ENCODE data around the gene MGAT5. TPM values are rescaled to one million over a fixed set of nuclear protein-coding genes. Genes with fewer than 3 reads are reported as not detected.

MGAT5 gene
- total RNA-seq, 4 donors from 2014 or later, result 32.4 to 65.9 (median 46.6) TPM

DNA sequence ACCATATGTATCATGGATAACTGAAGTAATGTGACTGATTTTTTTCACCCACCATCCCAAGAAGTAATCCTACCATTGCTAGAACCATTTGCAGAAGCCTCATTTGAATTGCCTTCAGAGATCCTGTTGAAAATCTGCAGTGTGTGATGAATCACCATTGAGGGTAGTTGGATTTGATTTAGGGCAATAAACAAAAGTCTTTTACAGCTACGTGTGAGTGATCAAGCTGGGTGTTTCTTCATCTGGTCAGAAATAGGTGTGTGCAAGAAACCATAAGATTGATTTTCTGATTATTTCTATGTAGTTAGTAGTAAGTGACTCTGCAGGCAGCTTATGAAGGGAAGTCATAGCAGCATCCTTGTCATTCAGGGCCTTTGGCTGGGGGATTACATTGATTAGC lies 159.6 kb downstream of the MGAT5 start:
- ATAC-seq, result no peak
- TF ChIP-seq CTCF (IDR thresholded peaks at IDR 0.05) (no peak), POLR2A (IDR thresholded peaks at IDR 0.05) (no peak), EP300 (IDR thresholded peaks at IDR 0.05) (no peak), POLR2AphosphoS5 (IDR thresholded peaks at IDR 0.05) (no peak)
- Histone ChIP-seq H3K4me1 (peaks cover 0 to 29% (median 11%) of the 10 kb centered on the region in 3 donors), H3K27ac (no peak overlapping the region), H3K27me3 (no peaks in the 10 kb centered on the region), H3K4me3 (no peak overlapping the region), H3K36me3 (peaks cover 0 to 6% of the 10 kb centered on the region in 2 donors), H3K9me3 (no peaks in the 10 kb centered on the region)
- 58% methylated on average over 1 of the region's 1 CpG; no CpG with 5 or more reads in 1 of the 2 donors for WGBS, 2 donors (ENCODE audit: low coverage in 1 of 2)

GRCh38 chr2:134413912-134414311 lies 160.0 kb downstream of the MGAT5 start:
- H3K27me3 ChIP-seq, result no peaks in the 10 kb centered on the region
- ATAC-seq, result no peak
- H3K27ac ChIP-seq, result no peak overlapping the region
- H3K9me3 ChIP-seq, result no peaks in the 10 kb centered on the region
- H3K4me1 ChIP-seq, result peaks cover 0 to 29% (median 11%) of the 10 kb centered on the region in 3 donors
- no peak overlapping the region for H3K4me3 ChIP-seq
- 79 to 80% methylated on average over 2 of the region's 2 CpGs for WGBS, 2 donors (ENCODE audit: low coverage in 1 of 2)
- H3K36me3 ChIP-seq, result peaks cover 0 to 6% of the 10 kb centered on the region in 2 donors
- no peak for TF ChIP-seq POLR2AphosphoS5 (IDR thresholded peaks at IDR 0.05)
- no peak for TF ChIP-seq POLR2A (IDR thresholded peaks at IDR 0.05)
- no peak for TF ChIP-seq CTCF (IDR thresholded peaks at IDR 0.05)
- TF ChIP-seq EP300 (IDR thresholded peaks at IDR 0.05), result no peak

- H3K27me3 ChIP-seq, result no peaks in the 10 kb centered on the region
- WGBS, 2 donors (ENCODE audit: low coverage in 1 of 2), result 90 to 93% methylated on average over 2 of the region's 2 CpGs
- peaks cover 0 to 22% (median 8%) of the 10 kb centered on the region in 3 donors for H3K4me1 ChIP-seq
- H3K36me3 ChIP-seq, result peaks cover 0 to 6% of the 10 kb centered on the region in 2 donors
- H3K4me3 ChIP-seq, result no peak overlapping the region
- TF ChIP-seq EP300 (IDR thresholded peaks at IDR 0.05), result no peak
- no peak for TF ChIP-seq POLR2AphosphoS5 (IDR thresholded peaks at IDR 0.05)
- TF ChIP-seq POLR2A (IDR thresholded peaks at IDR 0.05), result no peak
- no peak for TF ChIP-seq CTCF (IDR thresholded peaks at IDR 0.05)
- ATAC-seq, result no peak
- H3K27ac ChIP-seq, result no peak overlapping the region
- no peaks in the 10 kb centered on the region for H3K9me3 ChIP-seq
Measured at GRCh38 chr2:134416018-134416417, 162.1 kb downstream of the MGAT5 start.

DNA sequence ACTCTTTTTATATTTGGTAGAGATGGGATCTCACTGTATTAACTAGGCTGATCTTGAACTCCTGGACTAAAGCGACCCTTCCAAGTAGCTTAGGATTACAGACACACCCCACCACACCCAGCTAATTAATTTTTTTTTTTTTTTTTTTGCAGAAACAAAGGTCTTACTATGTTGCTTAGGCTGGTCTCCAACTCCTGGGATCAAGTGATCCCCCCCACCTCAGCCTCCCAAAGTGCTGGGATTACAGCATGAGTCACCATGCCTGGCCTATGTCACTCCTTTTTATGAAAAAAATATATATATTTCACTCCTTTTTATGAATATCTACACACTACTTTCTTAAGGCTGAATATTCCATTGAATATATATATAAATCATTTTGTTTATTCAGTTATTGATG lies 162.8 kb downstream of the MGAT5 start:
- TF ChIP-seq POLR2AphosphoS5 (IDR thresholded peaks at IDR 0.05) (no peak), POLR2A (IDR thresholded peaks at IDR 0.05) (no peak), CTCF (IDR thresholded peaks at IDR 0.05) (no peak), EP300 (IDR thresholded peaks at IDR 0.05) (no peak)
- WGBS, 2 donors (ENCODE audit: low coverage in 1 of 2), result 100% methylated on average over 1 of the region's 1 CpG; no CpG with 5 or more reads in 1 of the 2 donors
- Histone ChIP-seq H3K4me3 (no peak overlapping the region), H3K4me1 (peaks cover 0 to 16% (median 2%) of the 10 kb centered on the region in 3 donors), H3K27ac (no peak overlapping the region), H3K36me3 (peaks cover 0 to 6% of the 10 kb centered on the region in 2 donors), H3K27me3 (no peaks in the 10 kb centered on the region), H3K9me3 (no peaks in the 10 kb centered on the region)
- ATAC-seq, result no peak

- Histone ChIP-seq H3K4me1 (peaks cover 0 to 7% (median 0%) of the 10 kb centered on the region in 3 donors), H3K27me3 (no peaks in the 10 kb centered on the region), H3K27ac (no peak overlapping the region), H3K36me3 (peaks cover 0 to 6% of the 10 kb centered on the region in 2 donors), H3K9me3 (no peaks in the 10 kb centered on the region), H3K4me3 (no peak overlapping the region)
- TF ChIP-seq POLR2A (IDR thresholded peaks at IDR 0.05) (no peak), POLR2AphosphoS5 (IDR thresholded peaks at IDR 0.05) (no peak), EP300 (IDR thresholded peaks at IDR 0.05) (no peak), CTCF (IDR thresholded peaks at IDR 0.05) (no peak)
- WGBS, 2 donors (ENCODE audit: low coverage in 1 of 2), result 70 to 78% methylated on average over 3 to 4 of the region's 5 CpGs
- no peak for ATAC-seq
Measured at GRCh38 chr2:134417968-134418582, 164.2 kb downstream of the MGAT5 start.
